ENCODE measurements around the gene SHISAL2A. TPM values are rescaled to one million over a fixed set of nuclear protein-coding genes. Genes with fewer than 3 reads are reported as not detected.
A peak's percentile ranks its signal among the peaks of the same experiment; 100 is the strongest.

SHISAL2A gene
- total and polyA plus RNA-seq, 2 of the 13 experiments (the other 11 are each of a cell fraction or from before 2014, with no cell fraction given) = not detected

GRCh38 chr1:52697795-52698674, 65.1 kb downstream of the SHISAL2A start, which contains the start of gene COA7 (continued):
- TF ChIP-seq SKIL (CRISPR knock-in tag; IDR thresholded peaks at IDR 0.05; ENCODE audit: borderline replicate concordance) = peak; percentile 72; the same call in 1 of the 2 replicates
- TF ChIP-seq TBL1XR1 (IDR thresholded peaks at IDR 0.05; ENCODE audit: borderline replicate concordance, low read length, partially characterized antibody) = peak; percentile 9
- TF ChIP-seq ZFP62 (CRISPR knock-in tag; IDR thresholded peaks at IDR 0.05) = no peak
- TF ChIP-seq DNMT1 (CRISPR knock-in tag; IDR thresholded peaks at IDR 0.05) = 0 out of 2 replicates have a peak, but pooled peaks have one; percentile 46
- TF ChIP-seq TGIF2 (CRISPR knock-in tag; IDR thresholded peaks at IDR 0.05) = no peak
- peak; percentile 75 for TF ChIP-seq PRDM15 (CRISPR knock-in tag; IDR thresholded peaks at IDR 0.05)
- TF ChIP-seq ZMAT3 (CRISPR knock-in tag; conservative IDR thresholded peaks at IDR 0.05) = peak; percentile 84
- peak; percentile 96 for TF ChIP-seq CSRNP1 (CRISPR knock-in tag; IDR thresholded peaks at IDR 0.05)
- peak; percentile 82 for TF ChIP-seq THAP11 (CRISPR knock-in tag; IDR thresholded peaks at IDR 0.05)
- TF ChIP-seq HOXA7 (CRISPR knock-in tag; IDR thresholded peaks at IDR 0.05) = 0 out of 2 replicates have a peak, but pooled peaks have one; percentile 19
- TF ChIP-seq NCOR1 (IDR thresholded peaks at IDR 0.05; ENCODE audit: borderline replicate concordance, low read length) = no peak; the same call in 1 of the 2 replicates
- peak; percentile 85; the same call in 1 of the 2 replicates for TF ChIP-seq IRX3 (CRISPR knock-in tag; IDR thresholded peaks at IDR 0.05; ENCODE audit: borderline replicate concordance, low read depth)
- TF ChIP-seq ZNF468 (CRISPR knock-in tag; IDR thresholded peaks at IDR 0.05) = peak; percentile 91
- peak; percentile 34 for TF ChIP-seq ERF (CRISPR knock-in tag; IDR thresholded peaks at IDR 0.05)
- TF ChIP-seq ZSCAN22 (CRISPR knock-in tag; IDR thresholded peaks at IDR 0.05) = peak; percentile 46; the same call in 1 of the 2 replicates
- peak; percentile 41; the same call in 1 of the 2 replicates for TF ChIP-seq JUND (CRISPR knock-in tag; IDR thresholded peaks at IDR 0.05)
- TF ChIP-seq ZNF747 (CRISPR knock-in tag; IDR thresholded peaks at IDR 0.05; ENCODE audit: borderline replicate concordance) = peak; percentile 93
- TF ChIP-seq ZNF274 (CRISPR knock-in tag; IDR thresholded peaks at IDR 0.05) = peak; percentile 94
- no peak for TF ChIP-seq FOXA1 (IDR thresholded peaks at IDR 0.05)
- TF ChIP-seq FOXA1 (CRISPR knock-in tag; IDR thresholded peaks at IDR 0.05) = 0 out of 2 replicates have a peak, but pooled peaks have one; percentile 3

Data from HepG2 (cell line).